Body of pancreas (tissue), 4 donors: Measurements from ENCODE around the gene EMP2.

ENCODE experiments used
- POLR2A ChIP-seq, 3 donors: fragments of 450-650 bp; IDR thresholded peaks; one replicate each; pipeline ENCODE4 v1.6.1; 2016; ENCODE audit warnings: antibody characterized with exemption in 3 of 3, mild to moderate bottlenecking in 2 of 3
- TF ChIP-seq, protein P1 (sequence below), 7 experiments: fragments of 450-650 bp in 4 of 7; fragments of 200-600 bp in 3 of 7; sonication (generic) in 3 of 7; IDR thresholded peaks; one replicate each; pipeline ENCODE4 v1.5.1; 2016 to 2019; ENCODE audit warnings: antibody characterized with exemption in 7 of 7

DNA sequence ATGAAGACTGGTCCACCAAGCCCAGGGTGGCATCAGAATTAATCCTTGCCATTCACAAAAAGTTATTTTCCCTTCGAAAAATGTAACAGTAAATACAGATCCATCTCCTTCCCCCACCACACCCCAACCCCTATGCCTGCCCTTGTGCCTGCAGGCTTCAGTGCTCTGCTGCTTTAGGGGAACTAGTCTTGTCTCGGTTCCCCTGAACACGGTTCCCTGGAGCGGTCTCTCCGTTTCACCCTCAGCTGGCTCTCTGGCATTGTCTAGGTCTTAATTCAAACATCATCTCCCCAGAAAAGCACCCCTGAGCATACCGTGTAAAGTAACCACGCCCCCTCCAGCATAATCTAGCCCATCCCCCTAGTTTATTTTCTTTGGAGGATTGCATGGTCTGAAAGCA lies 25.8 kb downstream of the EMP2 start:
- TF ChIP-seq, protein P1, sequence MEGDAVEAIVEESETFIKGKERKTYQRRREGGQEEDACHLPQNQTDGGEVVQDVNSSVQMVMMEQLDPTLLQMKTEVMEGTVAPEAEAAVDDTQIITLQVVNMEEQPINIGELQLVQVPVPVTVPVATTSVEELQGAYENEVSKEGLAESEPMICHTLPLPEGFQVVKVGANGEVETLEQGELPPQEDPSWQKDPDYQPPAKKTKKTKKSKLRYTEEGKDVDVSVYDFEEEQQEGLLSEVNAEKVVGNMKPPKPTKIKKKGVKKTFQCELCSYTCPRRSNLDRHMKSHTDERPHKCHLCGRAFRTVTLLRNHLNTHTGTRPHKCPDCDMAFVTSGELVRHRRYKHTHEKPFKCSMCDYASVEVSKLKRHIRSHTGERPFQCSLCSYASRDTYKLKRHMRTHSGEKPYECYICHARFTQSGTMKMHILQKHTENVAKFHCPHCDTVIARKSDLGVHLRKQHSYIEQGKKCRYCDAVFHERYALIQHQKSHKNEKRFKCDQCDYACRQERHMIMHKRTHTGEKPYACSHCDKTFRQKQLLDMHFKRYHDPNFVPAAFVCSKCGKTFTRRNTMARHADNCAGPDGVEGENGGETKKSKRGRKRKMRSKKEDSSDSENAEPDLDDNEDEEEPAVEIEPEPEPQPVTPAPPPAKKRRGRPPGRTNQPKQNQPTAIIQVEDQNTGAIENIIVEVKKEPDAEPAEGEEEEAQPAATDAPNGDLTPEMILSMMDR (IDR thresholded peaks at IDR 0.05): no peak
- no peak for TF ChIP-seq POLR2A (IDR thresholded peaks at IDR 0.05)
